H1 (cell line): Measurements from ENCODE around the gene TOMM40. TPM values are rescaled to one million over a fixed set of nuclear protein-coding genes. Genes with fewer than 3 reads are reported as not detected.

Source experiments
- CHD7 ChIP-seq: fragments of 300-600 bp; sonication (generic); IDR thresholded peaks from 2 replicates; pipeline ENCODE4 v1.7.1; 2012; ENCODE audit warnings: low read length, moderate library complexity, mild to moderate bottlenecking, inconsistent platforms; ENCODE audit not compliant: insufficient replicate concordance
- POU5F1 ChIP-seq: IDR thresholded peaks from 2 replicates; pipeline ENCODE4 v1.6.1; 2011; ENCODE audit warnings: low read depth, mild to moderate bottlenecking, low read length, moderate library complexity
- SIX5 ChIP-seq: IDR thresholded peaks from 2 replicates; pipeline ENCODE4 v1.6.1; 2011; ENCODE audit warnings: mild to moderate bottlenecking, low read depth, low read length
- polyA plus RNA-seq, 7 experiments: library from polyadenylated mRNA; depleted of rRNA in 3 of 7; stranded (reverse) in 5 of 7; unstranded in 2 of 7; fragments of >200 nt in 5 of 7; fragments of 200-250 nt in 2 of 7; gene quantifications; 1 replicate in 5 of 7; 2 replicates in 1 of 7; 4 replicates in 1 of 7; pipeline versions ENCODE4 v1.2.1 to v1.2.3, GENCODE V29; 2011 to 2013; ENCODE audit warnings: missing spikeins in 2 of 7, mixed read lengths in 2 of 7
- total RNA-seq: library from RNA; stranded (reverse); fragmentation: NEBNext Ultra II Directional; extraction: Animal tissue kit (Norgen Biotek cat#: 25700); gene quantifications from 2 replicates; pipeline ENCODE4 v1.2.1, GENCODE V29; 2021

Gene TOMM40
- total and polyA plus RNA-seq, 2 of the 8 experiments (the other 6 are each of a cell fraction or from before 2014, with no cell fraction given): 154 to 179 TPM

DNA sequence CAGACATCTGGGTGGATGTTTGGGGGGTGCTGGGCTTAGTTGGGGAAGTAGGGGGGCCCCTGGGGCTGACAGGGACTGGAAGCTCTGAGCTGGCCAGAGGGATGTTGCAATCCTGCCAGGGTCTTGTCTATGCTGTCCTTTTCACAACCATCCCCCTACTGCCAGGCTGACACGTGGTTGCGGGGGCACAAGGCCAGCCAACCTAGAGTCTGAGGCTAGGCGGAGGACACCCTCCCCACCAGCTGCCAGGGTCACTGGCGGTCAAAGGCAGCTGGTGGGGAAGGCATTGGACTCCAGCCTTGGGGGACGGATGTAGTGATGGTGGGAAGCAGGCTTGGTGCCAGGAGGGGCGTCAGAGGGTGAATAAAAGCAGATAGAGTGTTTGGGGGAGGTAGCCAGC lies 21.8 kb downstream of the TOMM40 start (continued):
- TF ChIP-seq CHD7: no peak
- no peak for TF ChIP-seq POU5F1
- no peak for TF ChIP-seq SIX5
- TF ChIP-seq, all 59 proteins: peak for 0
